Fibroblast of lung (primary cell): ENCODE measurements around the gene KHDRBS1. TPM values are rescaled to one million over a fixed set of nuclear protein-coding genes. Genes with fewer than 3 reads are reported as not detected.
A peak's percentile ranks its signal among the peaks of the same experiment; 100 is the strongest.

ENCODE experiments used
- DNase-seq, 2 donors: peaks; one replicate each; pipeline versions ENCODE4 v3.0.0 to v3.0.0-alpha.2; 2010; ENCODE audit warnings: low read depth in 2 of 2
- H2AFZ ChIP-seq: 2 replicates; pipeline ENCODE4 v1.5.1; 2012; ENCODE audit warnings: low read length, control low read depth, inconsistent platforms
- H3K27ac ChIP-seq: 2 replicates; pipeline ENCODE4 v1.5.1; 2011; ENCODE audit warnings: low read length, control low read depth; ENCODE audit not compliant: insufficient read depth
- H3K27me3 ChIP-seq: 2 replicates; pipeline ENCODE4 v1.5.1; 2011; ENCODE audit warnings: mild to moderate bottlenecking, low read length; ENCODE audit not compliant: control insufficient read depth, insufficient read depth
- H3K36me3 ChIP-seq: 2 replicates; pipeline ENCODE4 v1.5.1; 2011; ENCODE audit warnings: low read length; ENCODE audit not compliant: control insufficient read depth, insufficient read depth
- H3K4me1 ChIP-seq: 2 replicates; pipeline ENCODE4 v1.5.1; 2011; ENCODE audit warnings: low read length; ENCODE audit not compliant: control insufficient read depth, insufficient read depth; ENCODE audit errors: extremely low read depth
- H3K4me2 ChIP-seq: 2 replicates; pipeline ENCODE4 v1.5.1; 2011; ENCODE audit warnings: low read length, control low read depth; ENCODE audit not compliant: insufficient read depth; ENCODE audit errors: extremely low read depth
- H3K4me3 ChIP-seq, 4 experiments: fragments of 200-600 bp in 1 of 4; sonication (generic) in 1 of 4; replicated peaks in 1 of 4; 2 replicates each; pipeline ENCODE4 v1.5.1; 2011 to 2016; ENCODE audit warnings: low read length in 4 of 4, low read depth in 3 of 4, mild to moderate bottlenecking in 3 of 4, control low read depth in 2 of 4, inconsistent platforms in 1 of 4, mixed read lengths in 1 of 4; ENCODE audit not compliant: insufficient read depth in 1 of 4; ENCODE audit errors: control extremely low read depth in 1 of 4
- H3K79me2 ChIP-seq: 2 replicates; pipeline ENCODE4 v1.5.1; 2012; ENCODE audit warnings: mild to moderate bottlenecking, low read length, inconsistent platforms; ENCODE audit not compliant: control insufficient read depth, insufficient read depth
- H3K9ac ChIP-seq: 2 replicates; pipeline ENCODE4 v1.5.1; 2011; ENCODE audit warnings: mild to moderate bottlenecking, low read length, control low read depth; ENCODE audit not compliant: insufficient read depth
- H3K9me3 ChIP-seq: 2 replicates; pipeline ENCODE4 v1.5.1; 2012; ENCODE audit warnings: low read depth, low read length; ENCODE audit not compliant: control insufficient read depth, insufficient read depth
- H4K20me1 ChIP-seq: 2 replicates; pipeline ENCODE4 v1.5.1; 2011; ENCODE audit warnings: low read length; ENCODE audit not compliant: control insufficient read depth, insufficient read depth; ENCODE audit errors: extremely low read depth
- EZH2 ChIP-seq: IDR thresholded peaks from 2 replicates; pipeline ENCODE4 v1.5.1; 2012; ENCODE audit warnings: low read length, control low read depth, mild to moderate bottlenecking; ENCODE audit errors: missing control alignments
- polyA plus RNA-seq, 2 donors: library from polyadenylated mRNA; depleted of rRNA in 1 of 2; stranded (reverse) in 1 of 2; unstranded in 1 of 2; fragments of >200 nt; gene quantifications; 2 replicates each; pipeline ENCODE4 v1.2.1, GENCODE V29; 2011 to 2012; ENCODE audit warnings: missing spikeins in 1 of 2
- total RNA-seq: library from RNA; depleted of rRNA; stranded (reverse); fragments of >200 nt; gene quantifications from 2 replicates; pipeline ENCODE4 v1.2.1, GENCODE V29; 2014
- TF ChIP-seq, protein P1 (sequence below), 2 donors: IDR thresholded peaks in 1 of 2; conservative IDR thresholded peaks in 1 of 2; 1 replicate in 1 of 2; 2 replicates in 1 of 2; pipeline ENCODE4 v1.5.1; 2011 to 2012; ENCODE audit warnings: low read length in 2 of 2, control low read depth in 1 of 2, inconsistent platforms in 1 of 2, low read depth in 1 of 2, mild to moderate bottlenecking in 1 of 2

The KHDRBS1 gene
- total and polyA plus RNA-seq, 2 donors (not counting 1 experiment from before 2014, with no cell fraction given), result 56.0 to 73.0 TPM

DNA sequence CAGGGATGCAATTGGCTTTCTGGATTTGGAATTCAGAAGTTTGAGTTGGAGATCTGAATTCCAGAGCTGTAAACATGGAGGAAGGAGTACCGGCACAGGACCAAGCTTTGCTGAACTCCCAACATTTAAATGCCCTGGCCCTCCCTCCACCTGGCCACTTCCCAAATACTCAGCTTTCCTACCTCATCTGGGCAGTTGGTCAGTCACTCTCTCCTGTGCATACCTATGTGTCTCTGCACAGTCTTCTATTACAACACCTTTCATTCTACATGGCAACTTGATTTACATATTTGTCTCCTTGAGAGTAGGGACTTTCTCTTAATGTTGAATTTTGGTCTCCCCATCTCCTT, 6.1 kb upstream of the KHDRBS1 start:
- Histone ChIP-seq H3K27me3 (no peaks in the 10 kb centered on the region), H3K79me2 (no peaks in the 10 kb centered on the region), H3K4me2 (no peak overlapping the region), H3K9ac (no peak overlapping the region), H3K4me3 (no peak overlapping the region), H4K20me1 (no peaks in the 10 kb centered on the region), H3K4me1 (no peaks in the 10 kb centered on the region), H3K36me3 (no peaks in the 10 kb centered on the region), H3K27ac (no peak overlapping the region), H3K9me3 (no peaks in the 10 kb centered on the region), H2AFZ (no peak overlapping the region)
- no peak for DNase-seq
- no peak for TF ChIP-seq EZH2
- TF ChIP-seq, protein P1, sequence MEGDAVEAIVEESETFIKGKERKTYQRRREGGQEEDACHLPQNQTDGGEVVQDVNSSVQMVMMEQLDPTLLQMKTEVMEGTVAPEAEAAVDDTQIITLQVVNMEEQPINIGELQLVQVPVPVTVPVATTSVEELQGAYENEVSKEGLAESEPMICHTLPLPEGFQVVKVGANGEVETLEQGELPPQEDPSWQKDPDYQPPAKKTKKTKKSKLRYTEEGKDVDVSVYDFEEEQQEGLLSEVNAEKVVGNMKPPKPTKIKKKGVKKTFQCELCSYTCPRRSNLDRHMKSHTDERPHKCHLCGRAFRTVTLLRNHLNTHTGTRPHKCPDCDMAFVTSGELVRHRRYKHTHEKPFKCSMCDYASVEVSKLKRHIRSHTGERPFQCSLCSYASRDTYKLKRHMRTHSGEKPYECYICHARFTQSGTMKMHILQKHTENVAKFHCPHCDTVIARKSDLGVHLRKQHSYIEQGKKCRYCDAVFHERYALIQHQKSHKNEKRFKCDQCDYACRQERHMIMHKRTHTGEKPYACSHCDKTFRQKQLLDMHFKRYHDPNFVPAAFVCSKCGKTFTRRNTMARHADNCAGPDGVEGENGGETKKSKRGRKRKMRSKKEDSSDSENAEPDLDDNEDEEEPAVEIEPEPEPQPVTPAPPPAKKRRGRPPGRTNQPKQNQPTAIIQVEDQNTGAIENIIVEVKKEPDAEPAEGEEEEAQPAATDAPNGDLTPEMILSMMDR (conservative IDR thresholded peaks at IDR 0.05 in 1 of 2, IDR thresholded peaks at IDR 0.05 in 1 of 2; ENCODE audit: low read depth in 1 of 2, low read length in 2 of 2), result no peak

DNA sequence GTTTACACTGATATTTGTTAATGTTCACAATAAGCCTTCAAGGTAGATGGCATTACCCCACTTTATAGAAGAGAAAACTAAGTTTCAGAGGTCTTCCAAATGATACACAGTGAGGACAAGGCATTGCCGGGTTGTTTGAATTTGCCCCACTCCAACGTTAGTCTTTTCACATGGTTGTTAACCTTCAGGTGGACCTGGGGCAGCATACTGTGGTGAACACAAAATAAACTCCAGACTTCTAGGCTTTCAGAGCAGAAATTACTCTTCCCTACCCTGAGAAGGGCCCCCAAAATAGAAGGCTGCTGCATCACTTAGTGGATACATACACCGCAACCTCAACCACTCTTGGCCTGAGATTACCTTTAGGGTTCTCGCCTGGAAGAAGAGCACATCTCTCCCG, 3.4 kb upstream of the KHDRBS1 start:
- H3K9ac ChIP-seq, result no peak overlapping the region

DNA sequence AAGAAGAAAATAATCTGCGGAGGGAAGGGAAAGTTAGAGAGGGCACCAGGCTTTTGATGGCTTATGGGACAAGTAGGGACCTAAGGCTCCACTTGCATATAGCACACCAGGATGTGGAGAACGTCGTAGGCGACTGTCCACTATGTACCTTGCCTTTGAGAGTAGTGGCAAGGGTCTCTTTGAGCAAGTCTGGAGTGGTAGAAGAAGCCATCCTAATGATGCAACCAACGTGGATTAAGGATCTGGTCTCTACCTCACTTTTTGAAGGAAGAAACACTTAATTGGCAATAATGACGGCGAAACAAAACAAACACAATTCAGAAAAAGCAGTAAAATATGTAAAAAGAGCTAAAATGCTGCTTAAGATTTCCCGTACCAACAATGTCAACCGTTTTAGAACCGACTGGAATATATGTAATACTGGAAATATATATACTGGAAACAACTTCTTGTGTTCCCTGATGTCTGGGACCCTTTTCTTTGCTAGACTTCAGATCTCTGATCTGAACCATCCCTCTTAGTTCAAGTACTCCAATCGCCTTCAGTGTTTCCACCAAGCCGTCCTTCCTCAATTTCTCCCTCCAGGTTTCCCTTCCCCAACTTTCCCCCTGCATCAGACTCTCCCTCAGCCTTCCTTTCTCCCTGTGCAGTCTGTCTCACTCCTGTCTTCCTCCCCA, 821 bp upstream of the KHDRBS1 start:
- peak overlapping the region; percentile 99 for H3K9ac ChIP-seq
- H4K20me1 ChIP-seq, result peaks cover 7% of the 10 kb centered on the region
- no peaks in the 10 kb centered on the region for H3K27me3 ChIP-seq
- no peaks in the 10 kb centered on the region for H3K9me3 ChIP-seq
- H3K4me2 ChIP-seq, result peak overlapping the region; percentile 90
- DNase-seq, result no peak
- no peaks in the 10 kb centered on the region for H3K36me3 ChIP-seq
- H2AFZ ChIP-seq, result peak overlapping the region; percentile 85
- peak overlapping the region; percentile 98 for H3K27ac ChIP-seq
- peak overlapping the region; percentile 34 to 92 (median 62) for H3K4me3 ChIP-seq
- peaks cover 6% of the 10 kb centered on the region for H3K4me1 ChIP-seq
- peaks cover 42% of the 10 kb centered on the region for H3K79me2 ChIP-seq
- TF ChIP-seq, protein P1 (conservative IDR thresholded peaks at IDR 0.05 in 1 of 2, IDR thresholded peaks at IDR 0.05 in 1 of 2; ENCODE audit: low read depth in 1 of 2, low read length in 2 of 2), result no peak
- no peak for TF ChIP-seq EZH2

More for the DNA sequence above, 3.4 kb upstream of the KHDRBS1 start:
- Histone ChIP-seq H3K27me3 (no peaks in the 10 kb centered on the region), H3K79me2 (peaks cover 16% of the 10 kb centered on the region), H3K4me1 (peaks cover 4% of the 10 kb centered on the region), H2AFZ (no peak overlapping the region), H3K4me2 (no peak overlapping the region), H3K36me3 (no peaks in the 10 kb centered on the region), H3K9me3 (no peaks in the 10 kb centered on the region), H3K27ac (no peak overlapping the region), H4K20me1 (peaks cover 4% of the 10 kb centered on the region), H3K4me3 (no peak overlapping the region)
- DNase-seq, result no peak
- TF ChIP-seq, protein P1 (conservative IDR thresholded peaks at IDR 0.05 in 1 of 2, IDR thresholded peaks at IDR 0.05 in 1 of 2; ENCODE audit: low read depth in 1 of 2, low read length in 2 of 2), result no peak
- TF ChIP-seq EZH2, result no peak
